Cardiac muscle cell (in vitro differentiated cells and primary cell): ENCODE data around the gene NBAS. TPM values are rescaled to one million over a fixed set of nuclear protein-coding genes. Genes with fewer than 3 reads are reported as not detected.

ENCODE experiments used
- DNase-seq, 2 donors: peaks; one replicate each; pipeline versions ENCODE4 v3.0.0 to v3.0.0-alpha.2; 2010 to 2017; ENCODE audit warnings: low read depth in 1 of 2, low spot score in 1 of 2
- H3K27ac ChIP-seq: fragments of 200-600 bp; sonication (generic); 2 replicates; pipeline ENCODE4 v1.5.1; 2016
- H3K27me3 ChIP-seq: fragments of 200-600 bp; sonication (generic); 2 replicates; pipeline ENCODE4 v1.6.0; 2016; ENCODE audit warnings: control low read depth
- H3K36me3 ChIP-seq: fragments of 200-600 bp; sonication (generic); 2 replicates; pipeline ENCODE4 v1.5.1; 2016; ENCODE audit warnings: control low read depth
- H3K4me1 ChIP-seq: fragments of 200-600 bp; sonication (generic); 2 replicates; pipeline ENCODE4 v1.8.1; 2017; ENCODE audit warnings: low read depth, mild to moderate bottlenecking, mixed run types
- H3K4me3 ChIP-seq: fragments of 200-600 bp; sonication (generic); 2 replicates; pipeline ENCODE4 v1.5.1; 2016; ENCODE audit warnings: mild to moderate bottlenecking
- H3K9me3 ChIP-seq: fragments of 200-600 bp; sonication (generic); 2 replicates; pipeline ENCODE4 v1.5.1; 2017; ENCODE audit warnings: low read depth, mild to moderate bottlenecking, control low read depth
- polyA plus RNA-seq: library from polyadenylated mRNA; unstranded; fragments of >200 nt; fragmentation: Nextera tagmentation; extraction: Ambion mirVana; gene quantifications from 2 replicates; pipeline ENCODE4 v1.2.1, GENCODE V29; 2016
- total RNA-seq: library from RNA; depleted of rRNA; stranded (reverse); fragments of >200 nt; gene quantifications from 2 replicates; pipeline ENCODE4 v1.2.3, GENCODE V29; 2016
- TF ChIP-seq, protein P1 (sequence below): IDR thresholded peaks from 2 replicates; pipeline ENCODE4 v1.5.1; 2012; ENCODE audit warnings: low read depth, mild to moderate bottlenecking, low read length

NBAS gene
- total and polyA plus RNA-seq, 2 experiments from 2014 or later: 32.4 to 74.8 TPM

DNA sequence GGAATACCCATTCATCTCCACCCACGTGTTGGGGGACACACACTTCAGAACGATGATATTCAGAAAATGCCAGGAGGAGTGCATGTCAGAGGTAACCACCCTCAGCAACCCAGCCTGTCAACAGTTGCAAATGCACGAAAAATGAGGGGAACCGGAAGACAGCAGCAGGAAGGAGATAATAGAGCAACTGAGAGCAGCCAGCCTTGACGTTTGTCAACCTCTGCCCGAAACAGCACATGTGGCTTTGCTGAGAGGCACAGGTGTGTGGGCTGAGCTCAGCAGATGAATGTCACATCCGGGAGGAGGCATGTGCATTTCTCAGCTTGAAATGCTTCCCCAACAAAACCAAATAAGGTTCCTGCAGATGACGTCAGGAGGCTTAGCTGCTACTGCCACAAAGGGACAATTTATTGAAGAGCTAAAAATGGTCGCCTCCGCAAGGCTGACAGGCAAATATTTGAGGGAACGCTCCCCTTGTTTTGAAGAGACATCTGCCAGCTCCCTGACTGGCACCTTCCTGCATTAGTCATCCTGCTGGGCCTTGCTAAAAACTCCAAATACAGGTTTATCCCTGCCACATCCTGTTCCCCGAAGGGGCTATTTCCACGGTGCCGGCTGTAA, 419.0 kb downstream of the NBAS start:
- TF ChIP-seq, protein P1, sequence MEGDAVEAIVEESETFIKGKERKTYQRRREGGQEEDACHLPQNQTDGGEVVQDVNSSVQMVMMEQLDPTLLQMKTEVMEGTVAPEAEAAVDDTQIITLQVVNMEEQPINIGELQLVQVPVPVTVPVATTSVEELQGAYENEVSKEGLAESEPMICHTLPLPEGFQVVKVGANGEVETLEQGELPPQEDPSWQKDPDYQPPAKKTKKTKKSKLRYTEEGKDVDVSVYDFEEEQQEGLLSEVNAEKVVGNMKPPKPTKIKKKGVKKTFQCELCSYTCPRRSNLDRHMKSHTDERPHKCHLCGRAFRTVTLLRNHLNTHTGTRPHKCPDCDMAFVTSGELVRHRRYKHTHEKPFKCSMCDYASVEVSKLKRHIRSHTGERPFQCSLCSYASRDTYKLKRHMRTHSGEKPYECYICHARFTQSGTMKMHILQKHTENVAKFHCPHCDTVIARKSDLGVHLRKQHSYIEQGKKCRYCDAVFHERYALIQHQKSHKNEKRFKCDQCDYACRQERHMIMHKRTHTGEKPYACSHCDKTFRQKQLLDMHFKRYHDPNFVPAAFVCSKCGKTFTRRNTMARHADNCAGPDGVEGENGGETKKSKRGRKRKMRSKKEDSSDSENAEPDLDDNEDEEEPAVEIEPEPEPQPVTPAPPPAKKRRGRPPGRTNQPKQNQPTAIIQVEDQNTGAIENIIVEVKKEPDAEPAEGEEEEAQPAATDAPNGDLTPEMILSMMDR: no peak

DNA sequence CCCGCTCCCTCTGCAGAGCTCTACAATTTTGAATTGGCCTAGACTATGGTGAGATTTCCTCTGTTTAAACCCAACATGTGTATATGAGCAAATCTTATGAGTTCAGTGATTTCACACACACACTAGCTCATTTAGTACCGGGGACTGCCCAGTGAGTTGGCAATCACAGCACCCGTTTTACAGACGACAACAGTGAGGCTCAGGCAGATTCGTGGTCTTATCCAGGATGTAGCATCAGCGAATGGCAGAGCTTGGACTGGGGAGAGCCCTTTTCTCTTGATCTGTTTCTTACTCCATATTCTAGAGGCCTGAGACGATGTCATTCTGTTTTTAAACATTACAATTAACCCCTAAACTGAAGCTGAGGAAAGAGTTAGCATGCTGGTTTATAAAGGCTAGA, 419.9 kb downstream of the NBAS start:
- Histone ChIP-seq H3K36me3 (no peaks in the 10 kb centered on the region), H3K27me3 (no peaks in the 10 kb centered on the region), H3K9me3 (no peaks in the 10 kb centered on the region), H3K27ac (no peak overlapping the region), H3K4me1 (peaks cover 8% of the 10 kb centered on the region), H3K4me3 (no peak overlapping the region)
- no peak for DNase-seq
- TF ChIP-seq, protein P1: no peak

More for the DNA sequence above, 419.0 kb downstream of the NBAS start:
- no peaks in the 10 kb centered on the region for H3K27me3 ChIP-seq
- no peaks in the 10 kb centered on the region for H3K9me3 ChIP-seq
- H3K4me1 ChIP-seq: peaks cover 8% of the 10 kb centered on the region
- no peaks in the 10 kb centered on the region for H3K36me3 ChIP-seq
- DNase-seq: peak in 1 of 2 donors; percentile 17
- no peak overlapping the region for H3K4me3 ChIP-seq
- H3K27ac ChIP-seq: no peak overlapping the region

DNA sequence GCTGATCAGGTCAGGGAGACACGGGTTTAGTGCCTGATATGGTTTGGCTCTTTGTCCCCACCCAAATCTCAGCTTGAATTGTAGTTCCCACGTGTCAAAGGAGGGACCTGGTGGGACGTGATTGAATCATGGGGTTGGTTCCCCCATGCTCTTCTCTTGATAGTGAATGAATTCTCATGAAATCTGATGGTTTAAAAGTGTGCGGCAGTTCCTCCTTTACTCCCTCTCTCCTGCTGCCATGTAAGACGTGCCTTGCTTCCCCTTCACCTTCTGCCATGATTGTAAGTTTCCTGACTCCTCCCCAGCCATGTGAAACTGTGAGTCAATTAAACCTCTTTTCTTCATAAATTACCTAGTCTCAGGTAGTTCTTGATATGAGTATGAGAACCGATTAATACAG, 424.5 kb downstream of the NBAS start:
- TF ChIP-seq, protein P1: no peak
- Histone ChIP-seq H3K4me1 (no peaks in the 10 kb centered on the region), H3K9me3 (no peaks in the 10 kb centered on the region), H3K36me3 (no peaks in the 10 kb centered on the region), H3K4me3 (no peak overlapping the region), H3K27me3 (no peaks in the 10 kb centered on the region), H3K27ac (no peak overlapping the region)
- DNase-seq: no peak

DNA sequence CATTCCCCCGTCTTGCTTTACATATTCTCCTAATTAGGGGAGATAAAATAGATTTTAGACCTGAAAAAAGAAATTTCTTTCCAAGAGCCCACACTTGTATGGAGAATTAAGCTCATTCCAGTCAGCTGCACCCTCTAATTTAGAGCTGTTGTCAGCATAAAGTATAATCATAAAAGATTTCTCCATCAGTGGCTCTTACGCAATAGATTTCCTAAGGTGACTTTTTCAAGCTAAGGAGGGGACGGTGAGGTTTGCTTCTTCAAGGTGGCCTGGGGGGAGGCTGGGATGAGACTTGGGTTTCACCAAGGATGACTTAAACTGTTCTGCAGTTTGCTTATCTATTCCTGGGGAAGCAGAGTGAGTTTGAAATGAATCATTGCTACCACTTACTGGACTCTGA, 426.2 kb downstream of the NBAS start:
- Histone ChIP-seq H3K9me3 (no peaks in the 10 kb centered on the region), H3K4me1 (no peaks in the 10 kb centered on the region), H3K36me3 (no peaks in the 10 kb centered on the region), H3K27ac (no peak overlapping the region), H3K4me3 (no peak overlapping the region), H3K27me3 (no peaks in the 10 kb centered on the region)
- no peak for DNase-seq
- TF ChIP-seq, protein P1: no peak

DNA sequence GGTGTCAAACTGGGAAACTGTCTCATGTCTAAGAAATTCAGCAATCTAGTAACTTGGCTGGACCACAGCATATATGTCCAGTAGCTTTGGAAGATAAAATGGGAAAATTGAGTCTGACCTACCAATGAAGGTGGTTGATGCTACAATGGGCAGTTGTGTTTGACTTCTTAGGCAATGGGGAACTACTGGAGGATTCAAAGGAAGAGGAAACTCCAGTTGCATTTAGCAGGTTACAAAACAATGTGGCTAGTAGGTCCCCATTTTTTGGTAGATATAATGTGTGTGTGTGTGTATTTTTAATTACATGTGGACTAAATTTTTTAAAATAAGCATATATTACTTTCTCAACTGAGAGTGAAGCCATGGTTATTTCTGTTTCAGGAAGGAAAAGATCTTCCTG, 427.7 kb downstream of the NBAS start:
- H3K36me3 ChIP-seq: no peaks in the 10 kb centered on the region
- H3K4me3 ChIP-seq: no peak overlapping the region
- DNase-seq: no peak
- no peaks in the 10 kb centered on the region for H3K9me3 ChIP-seq
- no peak overlapping the region for H3K27ac ChIP-seq
- TF ChIP-seq, protein P1: no peak
- H3K4me1 ChIP-seq: no peaks in the 10 kb centered on the region
- H3K27me3 ChIP-seq: no peaks in the 10 kb centered on the region

DNA sequence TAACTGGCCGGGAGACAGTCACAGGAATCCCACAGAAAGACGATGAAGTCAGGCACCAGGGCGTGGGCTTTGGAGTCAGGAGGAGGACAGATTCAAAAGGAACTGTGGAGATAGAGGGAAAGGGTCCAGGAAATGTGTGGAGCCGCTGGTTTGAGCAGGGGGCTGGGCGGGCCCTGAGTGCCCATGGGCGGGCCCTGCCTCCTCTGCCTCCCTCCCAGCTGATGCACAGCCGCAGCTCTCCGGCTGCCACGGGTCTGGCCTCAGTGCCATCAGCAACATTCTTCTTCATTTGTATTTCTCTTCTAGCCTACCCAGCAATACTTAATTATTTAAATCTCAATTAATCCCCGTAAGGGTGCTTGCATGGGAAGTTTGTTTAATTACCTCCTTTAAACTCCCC, 432.3 kb downstream of the NBAS start:
- Histone ChIP-seq H3K9me3 (no peaks in the 10 kb centered on the region), H3K36me3 (no peaks in the 10 kb centered on the region), H3K27me3 (no peaks in the 10 kb centered on the region), H3K27ac (no peak overlapping the region), H3K4me1 (peaks cover 10% of the 10 kb centered on the region), H3K4me3 (no peak overlapping the region)
- TF ChIP-seq, protein P1: no peak
- DNase-seq: no peak
